Stimulated activated CD8-positive, alpha-beta memory T cell treated with anti-CD3 and anti-CD28 coated beads, Interleukin-12 subunit alpha, Interleukin-12 subunit beta, amount 100 ng/mL, for 24 hours (primary cell): ENCODE data around the gene KPNA6.

Source experiments
- DNase-seq: peaks from one replicate; pipeline ENCODE4 v3.0.0-alpha.2; 2020; ENCODE audit errors: extremely low read depth

KPNA6 gene

GRCh38 chr1:32187850-32188249, 80.0 kb downstream of the KPNA6 start:
- DNase-seq, result no peak

DNA sequence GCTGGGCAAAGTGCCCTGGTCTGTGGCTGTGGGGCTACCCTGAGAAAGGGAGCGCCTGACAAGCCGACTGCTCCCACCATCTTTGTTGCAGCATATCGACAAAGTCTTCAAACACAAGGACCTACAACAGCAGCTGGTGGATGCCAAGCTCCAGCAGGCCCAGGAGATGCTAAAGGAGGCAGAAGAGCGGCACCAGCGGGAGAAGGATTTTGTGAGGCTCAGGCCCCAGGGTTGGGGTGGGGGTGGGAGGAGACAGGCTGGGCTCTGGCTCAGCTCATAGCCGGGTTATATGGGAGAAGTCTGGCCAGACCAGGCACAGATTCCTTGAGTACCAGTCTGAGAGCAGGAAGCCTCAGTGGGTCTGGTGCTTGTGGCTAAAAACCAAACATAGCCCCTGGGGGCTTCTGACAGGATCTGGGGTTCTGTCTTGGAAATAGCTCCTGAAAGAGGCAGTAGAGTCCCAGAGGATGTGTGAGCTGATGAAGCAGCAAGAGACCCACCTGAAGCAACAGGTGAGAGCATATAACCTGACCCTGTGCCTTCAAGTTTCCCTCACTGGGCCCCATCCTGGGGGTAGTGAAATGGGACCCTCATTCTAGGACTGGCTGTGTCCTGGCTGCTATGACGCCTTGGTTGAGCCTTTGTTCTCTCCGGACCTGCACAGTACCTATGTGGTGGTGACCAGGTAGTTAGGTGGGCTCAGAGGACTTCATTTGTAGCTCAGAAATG, 84.5 kb downstream of the KPNA6 start:
- no peak for DNase-seq

GRCh38 chr1:32194984-32195383, 87.1 kb downstream of the KPNA6 start:
- no peak for DNase-seq

DNA sequence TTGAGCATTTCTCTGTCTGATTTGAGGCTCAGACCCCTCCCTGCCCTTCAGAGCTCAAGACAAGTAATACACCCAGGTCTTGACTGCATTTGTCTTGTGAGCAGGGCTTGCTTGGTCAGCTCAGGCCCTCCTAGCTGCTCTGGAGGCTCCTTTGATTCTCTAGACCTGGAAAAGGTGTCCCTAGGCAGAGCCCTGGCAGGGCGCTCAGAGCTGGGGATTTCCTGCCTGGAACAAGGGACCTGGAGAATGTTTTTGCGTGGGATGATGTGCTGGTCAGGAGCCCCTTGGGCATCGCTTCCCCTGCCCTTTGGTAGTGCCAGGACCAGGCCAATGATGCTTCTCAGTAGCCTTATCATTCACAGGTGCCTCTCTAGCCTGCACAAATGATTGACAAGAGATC, 87.7 kb downstream of the KPNA6 start:
- DNase-seq, result no peak

DNA sequence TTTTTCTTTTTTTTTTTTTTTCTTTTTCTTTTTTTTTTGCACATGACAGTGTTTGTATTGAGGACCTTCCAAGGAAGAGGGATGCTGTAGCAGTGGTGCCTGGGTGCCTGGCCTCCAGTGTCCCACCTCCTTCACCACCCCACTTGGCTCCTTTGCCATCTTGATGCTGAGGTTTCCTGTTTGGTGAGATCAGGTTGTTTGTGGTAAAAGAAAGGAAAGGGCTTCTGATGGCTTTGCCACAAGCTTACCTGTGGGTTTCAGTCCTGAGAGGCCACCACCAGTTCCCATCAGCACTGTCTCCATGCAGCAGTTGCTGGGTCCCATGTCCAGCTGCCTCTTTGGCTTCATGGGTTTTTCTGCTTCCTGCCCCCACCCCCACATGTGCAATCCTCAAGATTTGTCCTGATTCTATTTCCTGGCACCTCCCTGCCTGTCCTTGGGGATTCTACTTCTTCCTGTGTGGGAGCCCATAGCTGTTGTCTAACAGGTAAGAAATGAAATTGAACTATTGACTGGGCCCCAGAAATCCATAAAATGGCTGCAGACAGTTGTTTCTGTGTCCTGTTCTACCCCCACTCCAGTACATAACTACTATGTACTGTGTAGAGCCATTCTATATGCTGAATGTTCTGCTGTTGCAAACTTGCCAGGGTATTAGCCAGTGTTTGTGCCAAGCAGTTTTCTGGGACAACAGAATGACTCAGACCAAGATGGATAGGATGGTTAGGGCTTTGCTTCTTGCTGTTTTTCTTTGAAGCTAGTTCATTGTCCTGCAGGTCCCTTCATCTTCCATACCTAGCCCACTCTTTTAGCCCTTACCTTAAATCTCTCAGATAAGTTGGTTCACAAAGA, 88.3 kb downstream of the KPNA6 start:
- no peak for DNase-seq

- no peak for DNase-seq
Observed at GRCh38 chr1:32197074-32197473, 89.2 kb downstream of the KPNA6 start.

DNA sequence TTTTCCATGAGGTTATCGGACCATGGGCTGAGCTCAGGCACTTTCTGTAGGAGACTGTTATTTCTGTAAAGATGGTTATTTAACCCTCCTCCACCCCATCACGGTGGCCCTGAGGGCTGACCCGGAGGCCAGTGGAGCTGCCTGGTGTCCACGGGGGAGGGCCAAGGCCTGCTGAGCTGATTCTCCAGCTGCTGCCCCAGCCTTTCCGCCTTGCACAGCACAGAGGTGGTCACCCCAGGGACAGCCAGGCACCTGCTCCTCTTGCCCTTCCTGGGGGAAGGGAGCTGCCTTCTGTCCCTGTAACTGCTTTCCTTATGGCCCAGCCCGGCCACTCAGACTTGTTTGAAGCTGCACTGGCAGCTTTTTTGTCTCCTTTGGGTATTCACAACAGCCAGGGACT, 90.0 kb downstream of the KPNA6 start:
- DNase-seq, result no peak

GRCh38 chr1:32198237-32199042, 90.6 kb downstream of the KPNA6 start:
- DNase-seq, result no peak

GRCh38 chr1:32199043-32199716, 91.3 kb downstream of the KPNA6 start:
- no peak for DNase-seq

- DNase-seq, result no peak
Observed at GRCh38 chr1:32199717-32200072, 91.8 kb downstream of the KPNA6 start.

GRCh38 chr1:32200226-32201010, 92.6 kb downstream of the KPNA6 start, which contains the start of gene CCDC28B:
TSS of gene CCDC28B (plus strand) at chr1:32200595. CDS start at chr1:32201936, 1,341 bp downstream.
- no peak for DNase-seq

DNA sequence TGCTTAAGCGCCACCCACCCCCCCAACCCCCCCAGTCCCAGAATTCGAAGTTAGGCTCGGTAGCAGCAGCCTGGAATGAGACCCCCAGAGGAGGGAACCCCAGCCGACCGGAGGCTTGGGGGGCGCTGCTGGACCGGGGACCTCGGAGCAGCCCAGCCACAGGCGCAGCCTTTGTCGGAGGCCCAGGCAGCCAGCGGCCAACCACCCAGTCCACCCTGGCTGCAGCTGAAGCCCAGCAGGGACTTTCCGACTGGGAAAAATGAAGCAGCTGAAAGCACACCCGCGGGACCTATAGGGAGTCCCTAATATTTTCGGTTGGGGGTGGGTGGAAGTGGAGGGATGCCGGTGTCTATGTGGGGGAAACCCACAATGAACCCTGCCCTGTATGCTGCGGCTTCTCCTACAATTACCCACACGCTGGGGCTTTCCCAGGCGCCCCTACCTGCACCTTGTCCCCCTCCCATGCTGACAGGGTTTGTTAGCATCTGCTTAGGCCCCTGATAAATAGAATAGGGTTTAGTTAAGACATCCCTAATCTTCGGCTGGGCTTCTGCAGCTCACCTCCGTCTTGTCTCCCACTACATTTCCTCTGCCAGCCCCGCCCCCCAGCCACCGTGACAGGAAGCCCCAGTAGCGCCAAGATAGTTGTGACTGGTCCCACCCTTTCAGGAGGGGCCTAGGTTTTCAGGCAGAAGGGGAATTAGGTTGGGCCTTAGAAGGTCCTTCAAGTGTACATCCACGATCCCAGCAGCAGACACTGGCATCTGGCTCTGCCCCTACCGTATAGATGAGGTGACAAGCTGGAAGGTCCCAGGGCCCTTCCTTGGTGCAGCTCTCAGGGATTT, 93.4 kb downstream of the KPNA6 start:
- peak; percentile 66 for DNase-seq

- DNase-seq, result no peak
Observed at GRCh38 chr1:32204943-32205361, 97.1 kb downstream of the KPNA6 start.

GRCh38 chr1:32205401-32206370, 97.8 kb downstream of the KPNA6 start, which contains the start of gene IQCC:
TSS of gene IQCC (plus strand) at chr1:32205671. CDS start at chr1:32205682, 11 bp downstream.
- peak; percentile 68 for DNase-seq

GRCh38 chr1:32208469-32208868, 100.6 kb downstream of the KPNA6 start:
- DNase-seq, result no peak

GRCh38 chr1:32208891-32209328, 101.1 kb downstream of the KPNA6 start, which contains the start of gene DCDC2B:
TSS of gene DCDC2B (plus strand) at chr1:32209089. CDS start at chr1:32209094, 5 bp downstream.
- DNase-seq, result no peak

DNA sequence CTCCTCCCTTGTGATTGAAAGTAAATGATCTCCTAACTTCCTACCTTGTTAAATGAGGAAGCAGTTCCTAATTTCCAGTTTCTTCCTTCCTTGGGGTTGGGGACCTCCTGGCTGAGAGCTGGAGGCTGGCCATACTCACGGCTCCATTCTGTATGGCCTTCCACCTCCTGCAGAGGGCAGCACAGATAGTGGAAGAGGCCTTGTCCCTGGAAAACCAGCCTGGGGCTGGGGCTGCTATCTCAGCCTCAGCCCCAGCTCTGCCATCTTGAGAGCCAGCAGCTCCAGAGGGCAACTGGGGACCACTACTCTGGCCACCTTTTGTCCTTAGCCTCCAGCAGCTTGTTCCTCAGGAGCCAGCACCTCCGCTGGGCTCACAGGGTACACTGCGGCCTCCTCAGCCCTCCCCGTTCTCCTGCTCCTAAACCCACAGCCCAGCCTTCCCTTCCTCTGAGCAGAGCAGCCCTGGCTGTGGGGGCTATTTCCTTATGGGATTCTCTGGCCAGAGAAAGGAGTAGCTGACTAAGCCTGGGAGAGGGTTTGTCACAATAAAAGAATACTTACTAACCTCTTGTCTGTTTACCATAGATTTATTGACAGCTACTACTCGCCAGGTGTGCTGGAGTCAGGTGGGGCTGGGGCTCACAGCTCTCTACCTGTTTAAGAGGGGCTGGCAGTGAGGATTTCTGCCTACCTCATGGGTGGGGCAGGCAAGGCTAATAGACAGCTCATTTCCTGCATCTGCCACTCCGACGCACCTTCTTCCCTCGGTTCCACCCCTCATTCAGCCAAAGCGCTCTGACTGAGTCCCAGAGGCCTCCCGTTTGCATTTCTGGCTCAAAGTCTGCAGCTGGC, 108.0 kb downstream of the KPNA6 start:
- DNase-seq, result no peak
